ENCODE measurements around the gene KIZ. TPM values are rescaled to one million over a fixed set of nuclear protein-coding genes. Genes with fewer than 3 reads are reported as not detected.

Gene KIZ
- total RNA-seq, 1 experiment from 2014 or later = 17.6 TPM

- Histone ChIP-seq H3K4me2 (ENCODE audit: low read length) (no peak overlapping the region), H3K79me2 (ENCODE audit: insufficient read depth, low read length) (no peaks in the 10 kb centered on the region), H3K27me3 (ENCODE audit: insufficient read depth, low read length) (no peaks in the 10 kb centered on the region), H3K9me3 (ENCODE audit: control insufficient read depth in 1 of 2, insufficient read depth in 1 of 2, low read depth in 1 of 2, low read length in 2 of 2) (no peaks in the 10 kb centered on the region), H2AFZ (ENCODE audit: low read depth, low read length, poor library complexity, severe bottlenecking) (no peak overlapping the region), H3K4me3 (replicated peaks in 1 of 2; ENCODE audit: low read depth in 1 of 2, low read length in 2 of 2) (no peak overlapping the region), H4K20me1 (ENCODE audit: insufficient read depth) (no peaks in the 10 kb centered on the region), H3K4me1 (ENCODE audit: control insufficient read depth in 1 of 2, insufficient read depth in 2 of 2, low read length in 2 of 2) (peaks cover 0 to 5% of the 10 kb centered on the region in 2 experiments; a peak in 2 of 4 replicates), H3K36me3 (ENCODE audit: control insufficient read depth in 1 of 2, insufficient read depth in 2 of 2, low read length in 2 of 2) (no peaks in the 10 kb centered on the region), H3K27ac (ENCODE audit: low read depth, low read length) (no peak overlapping the region), H3K9ac (ENCODE audit: low read length) (no peak overlapping the region), H3K9me2 (ENCODE audit: insufficient read depth) (no peaks in the 10 kb centered on the region)
- TF ChIP-seq EGR1 (IDR thresholded peaks at IDR 0.05; ENCODE audit: low read depth) = no peak
- DNase-seq (ENCODE audit: low read depth, low spot score) (no peak), ATAC-seq (no peak)
- POLR2A ChIA-PET = no interaction called here
- intact Hi-C loops (cut with micrococcal nuclease) = no loop called here
- no TSS peak for BruUV-seq (replicated peaks)
- RAD21 ChIA-PET (ENCODE audit: low non-redundant PET in 1 of 2, low total read pairs in 2 of 2, uncharacterized antibody in 2 of 2, unreplicated experiment in 2 of 2) = no interaction called here
- CTCF ChIA-PET = interaction anchor here (1.0 kb wide), 1 partner anchor 39 kb away, joined by 3 read pairs; no protein-coding TSS in a partner anchor
These were observed 37.9 kb upstream of the KIZ start for GRCh38 chr20:21087862-21088540.

- ChIA-PET RAD21 (ENCODE audit: low non-redundant PET in 1 of 2, low total read pairs in 2 of 2, uncharacterized antibody in 2 of 2, unreplicated experiment in 2 of 2) (no interaction called here), CTCF (no interaction called here), POLR2A (no interaction called here)
- H3K9ac ChIP-seq (ENCODE audit: low read length) = no peak overlapping the region
- intact Hi-C loops (cut with micrococcal nuclease) = no loop called here
- H4K20me1 ChIP-seq (ENCODE audit: insufficient read depth) = no peaks in the 10 kb centered on the region
- no peaks in the 10 kb centered on the region for H3K79me2 ChIP-seq (ENCODE audit: insufficient read depth, low read length)
- no peaks in the 10 kb centered on the region for H3K4me1 ChIP-seq (ENCODE audit: control insufficient read depth in 1 of 2, insufficient read depth in 2 of 2, low read length in 2 of 2)
- no peak overlapping the region for H2AFZ ChIP-seq (ENCODE audit: low read depth, low read length, poor library complexity, severe bottlenecking)
- H3K9me3 ChIP-seq (ENCODE audit: control insufficient read depth in 1 of 2, insufficient read depth in 1 of 2, low read depth in 1 of 2, low read length in 2 of 2) = no peaks in the 10 kb centered on the region
- no peak overlapping the region for H3K27ac ChIP-seq (ENCODE audit: low read depth, low read length)
- H3K4me2 ChIP-seq (ENCODE audit: low read length) = no peak overlapping the region; the same call in 1 of the 2 replicates
- DNase-seq (ENCODE audit: low read depth, low spot score) = no peak
- H3K9me2 ChIP-seq (ENCODE audit: insufficient read depth) = no peaks in the 10 kb centered on the region
- TF ChIP-seq CEBPB (IDR thresholded peaks at IDR 0.05; ENCODE audit: low read depth) = no peak
- TF ChIP-seq POLR2A (IDR thresholded peaks at IDR 0.05; ENCODE audit: borderline replicate concordance, extremely low read depth, insufficient read depth, insufficient read length) = no peak
- TF ChIP-seq ZBTB33 (IDR thresholded peaks at IDR 0.05; ENCODE audit: extremely low read depth, insufficient replicate concordance, low read length) = no peak
- no peak for TF ChIP-seq SIN3A (IDR thresholded peaks at IDR 0.05; ENCODE audit: low read depth)
- TF ChIP-seq SRF (IDR thresholded peaks at IDR 0.05; ENCODE audit: low read depth) = no peak
- no peak for TF ChIP-seq JUND (IDR thresholded peaks at IDR 0.05)
- no peak for TF ChIP-seq EZH2phosphoT487 (IDR thresholded peaks at IDR 0.05; ENCODE audit: borderline replicate concordance)
- TF ChIP-seq ZNF274 (IDR thresholded peaks at IDR 0.05; ENCODE audit: low read depth, low read length) = no peak
- no peak for TF ChIP-seq YY1 (IDR thresholded peaks at IDR 0.05; ENCODE audit: extremely low read depth, insufficient replicate concordance, low read depth, low read length)
- no peak for TF ChIP-seq EGR1 (IDR thresholded peaks at IDR 0.05; ENCODE audit: low read depth)
- no peak for TF ChIP-seq ELF1 (IDR thresholded peaks at IDR 0.05; ENCODE audit: borderline replicate concordance, low read depth)
- no peaks in the 10 kb centered on the region for H3K27me3 ChIP-seq (ENCODE audit: insufficient read depth, low read length)
- H3K36me3 ChIP-seq (ENCODE audit: control insufficient read depth in 1 of 2, insufficient read depth in 2 of 2, low read length in 2 of 2) = no peaks in the 10 kb centered on the region
- H3K4me3 ChIP-seq (replicated peaks in 1 of 2; ENCODE audit: low read depth in 1 of 2, low read length in 2 of 2) = no peak overlapping the region
- no peak for ATAC-seq
- no TSS peak for BruUV-seq (replicated peaks)
These were observed 36.5 kb upstream of the KIZ start for GRCh38 chr20:21089391-21089790.
